Cortex of kidney (tissue), 1 donor: ENCODE measurements around the gene NISCH.

Experiments
- DNase-seq: peaks from one replicate; lab custom pipeline; 2025; lab: John Stamatoyannopoulos, UW

Gene NISCH

DNA sequence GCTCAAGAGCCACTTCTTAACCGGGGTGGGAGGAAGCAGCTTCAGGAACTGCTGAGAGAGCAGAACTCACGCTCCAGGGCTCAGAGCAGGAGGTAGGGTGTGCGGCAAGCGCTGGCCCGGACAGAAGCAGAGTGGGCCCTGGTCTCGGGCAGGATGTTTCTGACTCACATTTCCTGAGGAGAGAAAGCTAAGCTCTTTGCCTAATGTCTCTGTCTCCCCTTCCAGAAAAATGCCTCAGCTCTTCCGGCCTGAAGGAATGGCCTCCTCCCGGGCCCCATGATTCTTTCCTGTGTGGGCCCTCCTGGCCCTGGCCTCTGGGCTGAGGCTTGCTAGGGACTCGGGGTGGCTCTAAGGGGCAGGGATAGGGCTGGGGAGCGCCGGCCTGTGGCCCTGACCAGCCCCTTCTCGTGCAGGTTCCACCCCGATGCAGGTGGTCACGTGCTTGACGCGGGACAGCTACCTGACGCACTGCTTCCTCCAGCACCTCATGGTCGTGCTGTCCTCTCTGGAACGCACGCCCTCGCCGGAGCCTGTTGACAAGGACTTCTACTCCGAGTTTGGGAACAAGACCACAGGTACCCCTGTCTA, 35.6 kb downstream of the NISCH start:
- DNase-seq = no peak

- DNase-seq = no peak
Measured at GRCh38 chr3:52492059-52492458, 36.7 kb downstream of the NISCH start.

DNA sequence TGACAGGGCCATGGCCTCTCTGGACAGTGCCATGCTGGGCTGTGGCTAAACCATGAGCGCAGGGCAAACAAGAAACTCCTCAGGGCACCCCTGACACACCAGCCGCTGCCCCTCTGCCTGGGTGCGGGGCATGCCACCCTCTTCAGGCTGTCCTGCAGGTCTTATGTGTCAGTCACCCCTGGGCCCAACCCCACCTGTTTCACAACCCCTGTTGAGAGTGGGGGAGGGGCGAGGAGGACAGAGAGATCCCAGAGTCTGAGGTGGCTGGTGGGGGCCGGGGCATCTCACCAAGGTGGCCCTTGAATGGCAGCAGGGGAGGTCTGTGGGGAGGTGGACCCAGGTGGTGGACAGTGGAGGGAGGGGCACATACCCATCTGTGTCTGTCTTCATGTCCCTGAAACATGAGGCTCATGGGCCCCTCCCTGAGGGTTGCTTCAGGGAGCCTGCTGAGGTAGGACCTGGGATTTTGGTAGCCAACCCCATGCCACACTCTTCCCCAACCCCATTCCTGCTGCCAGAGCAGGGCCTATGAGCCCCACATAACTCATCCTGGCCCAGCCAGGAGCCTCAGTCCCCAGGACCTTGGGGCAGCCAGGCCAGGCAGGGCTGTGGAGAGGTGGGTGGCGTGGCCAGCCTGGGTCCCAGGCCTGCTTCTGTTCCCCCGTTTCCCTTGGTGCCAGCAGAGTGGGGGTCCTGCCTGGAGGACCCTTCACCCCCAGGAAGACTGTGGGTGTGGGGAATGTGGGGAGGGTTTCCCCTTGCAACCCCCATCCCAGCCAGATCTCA, 38.0 kb downstream of the NISCH start:
- DNase-seq = no peak

DNA sequence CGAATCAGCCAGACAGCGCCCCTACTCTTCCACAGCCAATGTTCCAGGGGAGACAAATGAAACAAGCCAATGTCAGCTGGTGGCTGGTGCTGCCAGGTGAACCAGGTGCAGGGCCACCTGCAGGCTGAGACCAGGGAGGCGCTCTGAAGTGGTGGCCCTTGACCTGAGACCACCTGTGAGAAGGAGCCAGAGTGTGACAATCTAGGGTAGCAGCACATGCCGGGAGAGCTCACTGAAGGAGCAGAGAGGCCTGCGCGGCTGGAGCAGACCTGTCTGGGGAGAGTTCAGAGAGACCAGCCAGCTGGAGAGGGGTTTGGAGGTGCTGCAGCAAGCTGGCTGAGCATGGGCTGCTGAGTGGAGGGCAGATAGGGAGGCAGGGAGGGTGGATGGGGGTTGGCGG, 39.0 kb downstream of the NISCH start:
- no peak for DNase-seq

DNA sequence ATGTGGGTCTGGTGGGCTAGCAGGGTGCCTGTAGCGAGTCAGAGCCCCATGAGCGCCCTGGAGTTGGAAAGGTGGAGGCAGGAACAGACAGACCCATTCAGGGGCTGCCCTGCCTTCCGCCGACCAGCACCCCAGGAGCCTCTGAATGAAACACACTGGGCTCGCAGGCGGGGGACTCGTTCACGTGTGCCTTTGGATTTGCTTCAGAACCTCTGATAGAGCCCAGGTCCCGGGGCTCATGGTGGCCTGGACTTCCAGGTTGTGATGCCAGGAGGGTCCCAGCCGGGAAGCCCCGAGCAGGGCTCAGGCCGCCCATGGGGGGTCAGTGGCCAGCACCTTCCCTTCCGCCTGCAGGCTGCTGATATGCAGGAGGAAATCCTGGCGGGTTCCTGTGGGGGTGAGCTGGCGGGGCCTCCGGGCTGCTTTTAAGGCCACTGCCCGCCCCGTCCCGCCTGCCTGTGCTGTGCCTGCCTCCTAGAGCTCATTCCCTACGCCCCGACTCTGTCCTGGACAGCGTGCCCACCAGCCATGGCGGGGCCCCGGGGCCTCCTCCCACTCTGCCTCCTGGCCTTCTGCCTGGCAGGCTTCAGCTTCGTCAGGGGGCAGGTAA, 39.6 kb downstream of the NISCH start, which contains the start of gene STAB1:
Gene STAB1 (plus strand): TSS at position 453 of the 610 bp plus-strand sequence. CDS start 76 bp downstream, at position 529.
- no peak for DNase-seq

DNA sequence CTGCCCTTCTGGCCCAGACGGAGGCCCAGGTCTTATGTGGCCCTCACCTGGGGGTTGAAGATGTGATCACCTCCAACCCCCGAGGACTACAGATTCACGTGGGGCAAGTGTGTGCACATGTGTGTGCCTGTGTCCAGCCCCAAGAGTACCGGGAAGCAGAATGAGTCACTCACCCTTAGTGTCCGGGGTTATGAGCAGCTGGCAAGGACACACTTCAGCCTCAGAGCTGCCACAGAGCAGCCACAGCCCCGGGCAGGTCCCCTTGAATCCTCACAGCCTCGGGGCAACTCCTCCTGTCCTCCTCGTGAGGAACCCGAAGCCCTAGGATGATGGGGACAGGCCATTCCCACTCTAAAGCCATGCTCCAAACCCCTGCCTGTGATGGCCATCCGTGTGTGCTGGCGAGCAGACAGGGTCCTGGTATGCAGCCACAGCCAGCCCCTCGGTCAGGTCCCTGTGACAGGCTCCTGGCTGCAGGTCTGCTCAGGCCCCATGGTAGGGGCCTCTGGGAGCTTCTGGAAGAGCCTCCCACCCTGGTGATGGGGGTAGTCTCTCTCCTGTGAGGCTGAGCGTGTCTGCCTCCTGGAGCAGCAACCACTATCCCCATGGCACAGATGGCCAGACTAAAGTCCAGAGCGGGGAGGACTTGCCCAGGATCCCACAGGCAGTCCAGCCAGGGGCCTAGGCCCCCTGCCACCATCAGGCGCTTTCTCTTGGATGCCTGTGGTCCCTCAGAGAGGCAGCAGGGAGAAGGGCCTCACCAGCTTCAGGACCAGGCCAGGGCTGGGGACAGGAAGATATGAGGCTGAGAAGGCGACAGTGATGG, 40.6 kb downstream of the NISCH start:
- no peak for DNase-seq

DNA sequence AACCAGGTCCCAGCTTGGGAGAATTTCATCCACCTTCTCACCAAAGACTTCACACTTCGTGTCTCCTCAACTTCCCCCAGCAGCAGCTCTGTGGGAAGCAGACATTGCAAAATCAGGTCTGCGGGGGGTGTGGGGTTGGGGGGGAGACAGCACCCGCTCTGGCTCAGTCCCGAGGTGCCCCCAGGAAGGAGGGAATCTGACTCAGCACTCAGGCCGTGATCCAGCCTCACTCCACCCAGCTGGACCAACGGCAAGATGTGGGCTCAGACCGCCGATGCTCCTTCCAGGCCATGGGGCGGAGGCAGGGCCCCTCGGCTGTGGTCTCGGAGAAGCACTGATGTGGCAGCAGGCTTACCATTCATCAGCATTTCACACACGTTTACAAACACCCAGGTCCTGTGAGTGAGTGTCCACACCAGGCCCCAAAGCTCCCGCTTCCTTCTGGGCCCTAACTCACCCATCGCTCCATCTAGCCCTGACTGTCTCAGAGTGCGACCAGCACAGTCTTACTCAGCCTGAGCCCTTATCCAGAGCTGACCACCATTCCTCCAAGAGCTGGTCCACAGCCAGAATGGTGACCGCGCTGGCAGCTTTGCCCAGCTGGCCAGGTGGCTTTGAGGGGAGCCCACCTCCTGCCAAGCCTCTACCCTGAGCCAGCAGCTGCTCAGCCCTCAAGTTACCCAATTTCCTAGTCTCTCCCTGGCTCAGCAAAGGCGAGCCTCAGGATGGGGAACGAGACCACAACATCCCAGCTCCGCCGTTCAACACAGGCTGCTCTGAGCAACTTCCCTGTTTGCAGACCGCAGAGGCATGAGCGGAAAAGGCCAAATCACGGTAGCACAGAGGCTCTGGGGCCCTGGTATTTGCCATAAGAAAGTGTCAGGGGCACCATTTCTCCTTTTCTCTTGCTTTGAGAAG, 43.0 kb downstream of the NISCH start:
- DNase-seq = no peak

GRCh38 chr3:52501046-52501445, 45.6 kb downstream of the NISCH start:
- no peak for DNase-seq

GRCh38 chr3:52502001-52502400, 46.6 kb downstream of the NISCH start:
- DNase-seq = no peak

GRCh38 chr3:52502808-52503350, 47.5 kb downstream of the NISCH start:
- DNase-seq = no peak

DNA sequence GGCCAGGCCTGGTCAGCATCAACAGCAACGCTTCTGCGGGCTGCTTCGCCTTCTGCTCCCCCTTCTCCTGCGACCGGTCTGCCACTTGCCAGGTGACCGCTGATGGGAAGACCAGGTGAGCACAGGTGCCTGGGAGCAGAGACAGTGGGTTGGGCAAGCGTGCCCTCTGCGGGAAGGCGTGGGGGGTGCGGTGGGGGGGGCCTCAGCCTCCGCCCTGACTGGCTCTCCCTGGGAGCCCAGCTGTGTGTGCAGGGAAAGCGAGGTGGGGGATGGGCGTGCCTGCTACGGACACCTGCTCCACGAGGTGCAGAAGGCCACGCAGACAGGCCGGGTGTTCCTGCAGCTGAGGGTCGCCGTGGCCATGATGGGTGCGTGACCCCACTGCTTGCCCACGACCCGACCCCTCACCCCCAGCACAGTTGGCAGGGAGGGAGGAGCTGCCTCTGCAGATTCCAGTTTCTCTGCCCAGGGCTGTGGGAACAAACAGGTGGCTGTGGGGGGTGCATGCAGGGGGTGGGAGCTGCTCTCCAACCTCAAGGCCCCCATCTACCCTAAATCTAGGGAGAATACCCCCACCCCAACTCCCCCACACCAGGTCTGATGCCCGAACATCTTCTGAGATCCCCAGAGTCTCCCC, 48.5 kb downstream of the NISCH start:
- no peak for DNase-seq

GRCh38 chr3:52504977-52505376, 49.6 kb downstream of the NISCH start:
- no peak for DNase-seq

DNA sequence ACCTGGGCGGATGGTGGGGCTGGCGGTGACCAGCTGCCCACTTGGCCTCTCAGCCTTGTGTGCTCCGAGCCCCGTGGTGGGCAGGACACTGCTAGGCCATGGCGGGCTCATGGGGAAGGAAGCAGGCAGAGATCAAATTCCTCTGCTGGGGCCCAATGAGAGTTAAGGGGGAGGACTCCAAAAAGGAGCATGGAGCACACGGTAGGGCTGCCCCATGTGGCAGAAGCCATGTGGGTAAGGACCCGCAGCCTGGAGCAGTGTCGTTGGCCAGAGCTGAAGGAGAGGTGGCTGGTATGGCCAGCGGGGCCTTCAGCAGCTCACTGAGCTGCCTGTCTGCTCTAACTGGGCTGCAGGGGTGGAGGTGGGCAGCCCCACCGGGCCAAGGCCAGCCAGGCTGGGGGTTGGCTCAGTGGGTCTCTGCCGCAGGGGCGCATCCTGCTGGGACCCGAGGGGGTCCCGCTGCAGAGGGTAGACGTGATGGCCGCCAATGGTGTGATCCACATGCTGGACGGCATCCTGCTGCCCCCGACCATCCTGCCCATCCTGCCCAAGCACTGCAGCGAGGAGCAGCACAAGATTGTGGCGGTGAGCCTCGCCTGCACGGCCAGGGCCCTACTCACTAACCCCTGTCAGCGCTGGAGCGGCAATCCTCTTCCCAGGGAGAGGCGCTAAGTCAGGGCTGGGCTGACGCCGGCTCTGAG, 51.0 kb downstream of the NISCH start:
- no peak for DNase-seq

DNA sequence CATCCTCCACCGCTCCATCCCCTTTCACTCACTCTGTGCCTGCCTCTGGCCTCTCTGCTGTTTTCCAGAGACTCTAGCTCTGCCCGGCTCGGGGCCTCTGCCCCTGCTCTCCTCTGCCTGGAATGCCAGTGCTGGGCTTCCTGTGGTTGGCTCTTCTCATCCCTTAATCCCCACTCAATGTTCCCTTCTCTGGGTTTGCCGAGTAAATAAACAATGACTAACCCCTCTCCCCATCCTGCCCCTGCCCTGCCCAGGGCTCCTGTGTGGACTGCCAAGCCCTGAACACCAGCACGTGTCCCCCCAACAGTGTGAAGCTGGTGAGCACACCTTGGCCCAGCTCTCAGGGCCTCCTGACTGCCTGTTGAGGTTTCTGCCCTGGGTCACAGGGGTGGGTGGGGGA, 52.0 kb downstream of the NISCH start:
- no peak for DNase-seq

GRCh38 chr3:52509753-52510328, 54.4 kb downstream of the NISCH start:
- DNase-seq = no peak

DNA sequence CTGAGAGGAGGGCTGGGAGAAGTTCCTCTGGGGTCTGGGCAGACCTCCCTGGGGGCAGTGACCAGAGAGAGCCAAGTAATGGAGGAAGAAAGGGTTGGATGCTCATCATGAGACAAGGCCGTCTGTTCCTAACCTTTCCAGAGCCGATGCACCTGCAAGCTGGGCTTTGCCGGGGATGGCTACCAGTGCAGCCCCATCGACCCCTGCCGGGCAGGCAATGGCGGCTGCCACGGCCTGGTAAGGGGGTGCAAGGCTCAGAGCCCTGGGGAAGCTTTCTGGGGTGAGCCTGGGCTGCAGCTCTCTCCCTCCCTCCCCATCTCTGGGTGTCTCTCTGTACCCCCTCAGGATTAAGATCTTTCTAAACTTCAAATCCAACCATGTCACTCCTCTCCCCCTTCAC, 56.1 kb downstream of the NISCH start:
- no peak for DNase-seq

DNA sequence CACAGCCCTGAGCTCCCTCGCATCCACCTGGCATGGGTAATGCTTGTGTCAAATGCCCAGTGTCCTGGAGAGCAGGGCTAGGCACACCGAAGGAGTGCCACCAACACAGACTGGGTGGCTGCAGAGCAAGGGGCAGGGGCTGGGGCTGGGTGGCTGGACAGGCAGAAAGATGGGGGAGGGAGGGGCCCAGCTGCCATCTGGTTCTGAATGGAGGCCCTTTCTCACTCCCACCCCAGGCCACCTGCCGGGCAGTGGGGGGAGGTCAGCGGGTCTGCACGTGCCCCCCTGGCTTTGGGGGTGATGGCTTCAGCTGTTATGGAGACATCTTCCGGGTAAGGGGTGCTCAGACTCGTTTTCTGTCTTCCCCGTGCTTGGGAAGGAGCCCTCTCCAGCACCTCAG, 56.7 kb downstream of the NISCH start:
- DNase-seq = no peak

DNA sequence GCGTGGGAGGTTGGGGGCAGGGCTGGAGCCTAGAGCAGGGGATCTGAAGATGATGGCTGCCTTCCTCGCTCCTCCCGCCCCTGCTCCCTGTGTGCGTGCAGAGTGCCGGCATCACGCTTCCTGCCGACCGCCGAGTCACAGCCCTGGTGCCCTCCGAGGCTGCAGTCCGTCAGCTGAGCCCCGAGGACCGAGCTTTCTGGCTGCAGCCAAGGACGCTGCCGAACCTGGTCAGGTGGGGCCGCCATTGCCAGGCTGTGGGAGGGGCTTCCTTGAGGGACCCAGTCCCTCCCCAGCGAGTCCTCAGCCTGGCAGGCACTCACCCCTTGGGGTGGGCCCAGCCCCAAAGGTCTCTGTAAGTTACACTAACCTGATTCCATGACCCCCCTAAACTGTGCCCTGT, 57.3 kb downstream of the NISCH start:
- no peak for DNase-seq

GRCh38 chr3:52513281-52513680, 57.9 kb downstream of the NISCH start:
- no peak for DNase-seq

DNA sequence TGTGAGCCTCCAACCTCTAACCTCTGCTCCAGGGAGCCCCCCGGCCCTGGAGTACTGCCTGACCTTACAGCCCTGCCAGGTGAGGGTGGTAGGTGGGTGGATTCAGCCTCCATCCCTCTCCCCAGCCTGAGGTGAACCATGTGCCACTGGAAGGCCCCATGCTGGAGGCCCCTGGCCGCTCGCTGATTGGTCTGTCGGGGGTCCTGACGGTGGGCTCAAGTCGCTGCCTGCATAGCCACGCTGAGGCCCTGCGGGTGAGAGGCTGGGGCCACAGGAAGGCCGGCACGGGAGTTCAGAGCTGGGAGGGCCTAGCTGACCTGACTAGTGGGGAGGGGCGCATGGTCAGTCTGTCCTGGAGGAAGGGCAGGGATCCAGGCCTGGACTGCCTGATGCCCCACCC, 59.2 kb downstream of the NISCH start:
- DNase-seq = no peak
